ENCODE results near the gene CEP152.
A peak's percentile ranks its signal among the peaks of the same experiment; 100 is the strongest.

CEP152 gene

GRCh38 chr15:48723969-48724368 lies 86.9 kb downstream of the CEP152 start:
- Histone ChIP-seq H3K27ac (ENCODE audit: low read depth, low read length, severe bottlenecking) (no peak overlapping the region), H3K36me3 (ENCODE audit: control insufficient read depth, insufficient read depth, low read length) (peaks cover 3% of the 10 kb centered on the region), H3K4me3 (ENCODE audit: extremely low read depth, insufficient read depth, low read length, poor library complexity, severe bottlenecking) (no peak overlapping the region), H3K4me1 (ENCODE audit: control insufficient read depth, insufficient read depth, low read length, poor library complexity, severe bottlenecking) (peaks cover 26% of the 10 kb centered on the region), H3K9me3 (ENCODE audit: control insufficient read depth, low read length) (no peaks in the 10 kb centered on the region)
- 100% methylated on average over 1 of the region's 2 CpGs; no CpG with 5 or more reads in 1 of the 2 experiments for WGBS, 2 experiments (ENCODE audit: insufficient coverage in 2 of 2)

- peak overlapping the region; percentile 80 for H3K27ac ChIP-seq (ENCODE audit: low read depth, low read length, severe bottlenecking)
- H3K9me3 ChIP-seq (ENCODE audit: control insufficient read depth, low read length): no peaks in the 10 kb centered on the region
- 74 to 78% methylated on average over 4 to 5 of the region's 5 CpGs for WGBS, 2 experiments (ENCODE audit: insufficient coverage in 2 of 2)
- peaks cover 30% of the 10 kb centered on the region for H3K4me1 ChIP-seq (ENCODE audit: control insufficient read depth, insufficient read depth, low read length, poor library complexity, severe bottlenecking)
- H3K36me3 ChIP-seq (ENCODE audit: control insufficient read depth, insufficient read depth, low read length): peaks cover under 1% of the 10 kb centered on the region
- no peak overlapping the region for H3K4me3 ChIP-seq (ENCODE audit: extremely low read depth, insufficient read depth, low read length, poor library complexity, severe bottlenecking)
Measured at GRCh38 chr15:48722764-48723661, 87.9 kb downstream of the CEP152 start.

- Histone ChIP-seq H3K27ac (ENCODE audit: low read depth, low read length, severe bottlenecking) (no peak overlapping the region), H3K4me1 (ENCODE audit: control insufficient read depth, insufficient read depth, low read length, poor library complexity, severe bottlenecking) (peaks cover 30% of the 10 kb centered on the region), H3K9me3 (ENCODE audit: control insufficient read depth, low read length) (peaks cover 2% of the 10 kb centered on the region), H3K36me3 (ENCODE audit: control insufficient read depth, insufficient read depth, low read length) (no peaks in the 10 kb centered on the region), H3K4me3 (ENCODE audit: extremely low read depth, insufficient read depth, low read length, poor library complexity, severe bottlenecking) (no peak overlapping the region)
- WGBS, 2 experiments (ENCODE audit: insufficient coverage in 2 of 2): 93 to 97% methylated on average over 5 of the region's 6 CpGs
Measured at GRCh38 chr15:48721061-48721810, 89.6 kb downstream of the CEP152 start.

GRCh38 chr15:48720646-48721045 lies 90.2 kb downstream of the CEP152 start:
- Histone ChIP-seq H3K36me3 (ENCODE audit: control insufficient read depth, insufficient read depth, low read length) (no peaks in the 10 kb centered on the region), H3K9me3 (ENCODE audit: control insufficient read depth, low read length) (peaks cover 7% of the 10 kb centered on the region), H3K4me1 (ENCODE audit: control insufficient read depth, insufficient read depth, low read length, poor library complexity, severe bottlenecking) (peaks cover 30% of the 10 kb centered on the region), H3K4me3 (ENCODE audit: extremely low read depth, insufficient read depth, low read length, poor library complexity, severe bottlenecking) (no peak overlapping the region), H3K27ac (ENCODE audit: low read depth, low read length, severe bottlenecking) (no peak overlapping the region)
- 80 to 95% methylated on average over 1 to 3 of the region's 3 CpGs for WGBS, 2 experiments (ENCODE audit: insufficient coverage in 2 of 2)

GRCh38 chr15:48719668-48720067 lies 91.2 kb downstream of the CEP152 start:
- Histone ChIP-seq H3K36me3 (ENCODE audit: control insufficient read depth, insufficient read depth, low read length) (no peaks in the 10 kb centered on the region), H3K9me3 (ENCODE audit: control insufficient read depth, low read length) (peaks cover 9% of the 10 kb centered on the region), H3K4me1 (ENCODE audit: control insufficient read depth, insufficient read depth, low read length, poor library complexity, severe bottlenecking) (peaks cover 30% of the 10 kb centered on the region), H3K27ac (ENCODE audit: low read depth, low read length, severe bottlenecking) (no peak overlapping the region), H3K4me3 (ENCODE audit: extremely low read depth, insufficient read depth, low read length, poor library complexity, severe bottlenecking) (no peak overlapping the region)
- 77 to 90% methylated on average over 2 to 4 of the region's 4 CpGs for WGBS, 2 experiments (ENCODE audit: insufficient coverage in 2 of 2)

GRCh38 chr15:48718646-48719045 lies 92.2 kb downstream of the CEP152 start:
- no CpG with 5 or more reads among the region's 2 CpGs for WGBS, 2 experiments (ENCODE audit: insufficient coverage in 2 of 2)
- Histone ChIP-seq H3K4me3 (ENCODE audit: extremely low read depth, insufficient read depth, low read length, poor library complexity, severe bottlenecking) (no peak overlapping the region), H3K4me1 (ENCODE audit: control insufficient read depth, insufficient read depth, low read length, poor library complexity, severe bottlenecking) (peaks cover 30% of the 10 kb centered on the region), H3K9me3 (ENCODE audit: control insufficient read depth, low read length) (peaks cover 9% of the 10 kb centered on the region), H3K36me3 (ENCODE audit: control insufficient read depth, insufficient read depth, low read length) (no peaks in the 10 kb centered on the region), H3K27ac (ENCODE audit: low read depth, low read length, severe bottlenecking) (no peak overlapping the region)

- Histone ChIP-seq H3K4me3 (ENCODE audit: extremely low read depth, insufficient read depth, low read length, poor library complexity, severe bottlenecking) (no peak overlapping the region), H3K9me3 (ENCODE audit: control insufficient read depth, low read length) (peaks cover 9% of the 10 kb centered on the region), H3K36me3 (ENCODE audit: control insufficient read depth, insufficient read depth, low read length) (no peaks in the 10 kb centered on the region), H3K4me1 (ENCODE audit: control insufficient read depth, insufficient read depth, low read length, poor library complexity, severe bottlenecking) (peaks cover 23% of the 10 kb centered on the region), H3K27ac (ENCODE audit: low read depth, low read length, severe bottlenecking) (no peak overlapping the region)
- 100% methylated on average over 2 of the region's 4 CpGs; no CpG with 5 or more reads in 1 of the 2 experiments for WGBS, 2 experiments (ENCODE audit: insufficient coverage in 2 of 2)
Measured at GRCh38 chr15:48717458-48717857, 93.4 kb downstream of the CEP152 start.

- no peaks in the 10 kb centered on the region for H3K36me3 ChIP-seq (ENCODE audit: control insufficient read depth, insufficient read depth, low read length)
- H3K9me3 ChIP-seq (ENCODE audit: control insufficient read depth, low read length): peaks cover 9% of the 10 kb centered on the region
- H3K4me3 ChIP-seq (ENCODE audit: extremely low read depth, insufficient read depth, low read length, poor library complexity, severe bottlenecking): no peak overlapping the region
- H3K4me1 ChIP-seq (ENCODE audit: control insufficient read depth, insufficient read depth, low read length, poor library complexity, severe bottlenecking): no peaks in the 10 kb centered on the region
- no peak overlapping the region for H3K27ac ChIP-seq (ENCODE audit: low read depth, low read length, severe bottlenecking)
- WGBS, 2 experiments (ENCODE audit: insufficient coverage in 2 of 2): 89 to 92% methylated on average over 2 of the region's 3 CpGs
Measured at GRCh38 chr15:48712546-48712945, 98.3 kb downstream of the CEP152 start.

- WGBS, 2 experiments (ENCODE audit: insufficient coverage in 2 of 2): 64 to 79% methylated on average over 3 to 4 of the region's 4 CpGs
- no peak overlapping the region for H3K27ac ChIP-seq (ENCODE audit: low read depth, low read length, severe bottlenecking)
Measured at GRCh38 chr15:48710952-48711495, 99.8 kb downstream of the CEP152 start.

GRCh38 chr15:48708641-48709040 lies 102.2 kb downstream of the CEP152 start:
- Histone ChIP-seq H3K4me1 (ENCODE audit: control insufficient read depth, insufficient read depth, low read length, poor library complexity, severe bottlenecking) (no peaks in the 10 kb centered on the region), H3K4me3 (ENCODE audit: extremely low read depth, insufficient read depth, low read length, poor library complexity, severe bottlenecking) (no peak overlapping the region), H3K36me3 (ENCODE audit: control insufficient read depth, insufficient read depth, low read length) (no peaks in the 10 kb centered on the region), H3K27ac (ENCODE audit: low read depth, low read length, severe bottlenecking) (no peak overlapping the region), H3K9me3 (ENCODE audit: control insufficient read depth, low read length) (peaks cover 4% of the 10 kb centered on the region)
- no CpG with 5 or more reads among the region's 1 CpG for WGBS, 2 experiments (ENCODE audit: insufficient coverage in 2 of 2)

More at GRCh38 chr15:48710952-48711495, 99.8 kb downstream of the CEP152 start:
- H3K4me1 ChIP-seq (ENCODE audit: control insufficient read depth, insufficient read depth, low read length, poor library complexity, severe bottlenecking): no peaks in the 10 kb centered on the region
- H3K36me3 ChIP-seq (ENCODE audit: control insufficient read depth, insufficient read depth, low read length): no peaks in the 10 kb centered on the region
- no peak overlapping the region for H3K4me3 ChIP-seq (ENCODE audit: extremely low read depth, insufficient read depth, low read length, poor library complexity, severe bottlenecking)
- peaks cover 6% of the 10 kb centered on the region for H3K9me3 ChIP-seq (ENCODE audit: control insufficient read depth, low read length)
